ENCODE results near the gene BDKRB2.

BDKRB2 gene

GRCh38 chr14:96256407-96256806 is 51.8 kb downstream of the BDKRB2 start:
- Histone ChIP-seq H3K36me3 (ENCODE audit: control insufficient read depth, insufficient read depth, low read length) (no peaks in the 10 kb centered on the region), H3K27me3 (replicated peaks; ENCODE audit: control insufficient read depth, insufficient read depth, low read length) (no peaks in the 10 kb centered on the region; the same call in 1 of the 2 replicates), H3K4me3 (replicated peaks; ENCODE audit: low read depth, low read length) (no peak overlapping the region)
- DNase-seq (ENCODE audit: extremely low read depth, insufficient read length) = no peak
- no peak for TF ChIP-seq CTCF (IDR thresholded peaks at IDR 0.05; ENCODE audit: insufficient read depth, low read length, poor library complexity, severe bottlenecking)

GRCh38 chr14:96257056-96257455 is 52.4 kb downstream of the BDKRB2 start:
- TF ChIP-seq CTCF (IDR thresholded peaks at IDR 0.05; ENCODE audit: insufficient read depth, low read length, poor library complexity, severe bottlenecking) = no peak
- Histone ChIP-seq H3K27me3 (replicated peaks; ENCODE audit: control insufficient read depth, insufficient read depth, low read length) (no peaks in the 10 kb centered on the region; the same call in none of the 2 replicates), H3K4me3 (replicated peaks; ENCODE audit: low read depth, low read length) (no peak overlapping the region), H3K36me3 (ENCODE audit: control insufficient read depth, insufficient read depth, low read length) (no peaks in the 10 kb centered on the region)
- DNase-seq (ENCODE audit: extremely low read depth, insufficient read length) = no peak

- no peak overlapping the region for H3K4me3 ChIP-seq (replicated peaks; ENCODE audit: low read depth, low read length)
These were observed 53.3 kb downstream of the BDKRB2 start for GRCh38 chr14:96257900-96258299.

GRCh38 chr14:96260341-96260821 is 55.7 kb downstream of the BDKRB2 start:
- no peaks in the 10 kb centered on the region; the same call in none of the 2 replicates for H3K27me3 ChIP-seq (replicated peaks; ENCODE audit: control insufficient read depth, insufficient read depth, low read length)
- no peak for DNase-seq (ENCODE audit: extremely low read depth, insufficient read length)
- H3K4me3 ChIP-seq (replicated peaks; ENCODE audit: low read depth, low read length) = no peak overlapping the region
- no peak for TF ChIP-seq CTCF (IDR thresholded peaks at IDR 0.05; ENCODE audit: insufficient read depth, low read length, poor library complexity, severe bottlenecking)
- no peaks in the 10 kb centered on the region for H3K36me3 ChIP-seq (ENCODE audit: control insufficient read depth, insufficient read depth, low read length)

More at GRCh38 chr14:96257900-96258299, 53.3 kb downstream of the BDKRB2 start:
- no peaks in the 10 kb centered on the region; the same call in none of the 2 replicates for H3K27me3 ChIP-seq (replicated peaks; ENCODE audit: control insufficient read depth, insufficient read depth, low read length)
- H3K36me3 ChIP-seq (ENCODE audit: control insufficient read depth, insufficient read depth, low read length) = no peaks in the 10 kb centered on the region
- no peak for TF ChIP-seq CTCF (IDR thresholded peaks at IDR 0.05; ENCODE audit: insufficient read depth, low read length, poor library complexity, severe bottlenecking)
- DNase-seq (ENCODE audit: extremely low read depth, insufficient read length) = no peak

- Histone ChIP-seq H3K4me3 (replicated peaks; ENCODE audit: low read depth, low read length) (no peak overlapping the region), H3K27me3 (replicated peaks; ENCODE audit: control insufficient read depth, insufficient read depth, low read length) (no peaks in the 10 kb centered on the region; the same call in none of the 2 replicates), H3K36me3 (ENCODE audit: control insufficient read depth, insufficient read depth, low read length) (no peaks in the 10 kb centered on the region)
- no peak for TF ChIP-seq CTCF (IDR thresholded peaks at IDR 0.05; ENCODE audit: insufficient read depth, low read length, poor library complexity, severe bottlenecking)
- no peak for DNase-seq (ENCODE audit: extremely low read depth, insufficient read length)
These were observed 56.4 kb downstream of the BDKRB2 start for GRCh38 chr14:96261053-96261452.
